ENCODE data around the gene COL6A6.

The COL6A6 gene, protein sequence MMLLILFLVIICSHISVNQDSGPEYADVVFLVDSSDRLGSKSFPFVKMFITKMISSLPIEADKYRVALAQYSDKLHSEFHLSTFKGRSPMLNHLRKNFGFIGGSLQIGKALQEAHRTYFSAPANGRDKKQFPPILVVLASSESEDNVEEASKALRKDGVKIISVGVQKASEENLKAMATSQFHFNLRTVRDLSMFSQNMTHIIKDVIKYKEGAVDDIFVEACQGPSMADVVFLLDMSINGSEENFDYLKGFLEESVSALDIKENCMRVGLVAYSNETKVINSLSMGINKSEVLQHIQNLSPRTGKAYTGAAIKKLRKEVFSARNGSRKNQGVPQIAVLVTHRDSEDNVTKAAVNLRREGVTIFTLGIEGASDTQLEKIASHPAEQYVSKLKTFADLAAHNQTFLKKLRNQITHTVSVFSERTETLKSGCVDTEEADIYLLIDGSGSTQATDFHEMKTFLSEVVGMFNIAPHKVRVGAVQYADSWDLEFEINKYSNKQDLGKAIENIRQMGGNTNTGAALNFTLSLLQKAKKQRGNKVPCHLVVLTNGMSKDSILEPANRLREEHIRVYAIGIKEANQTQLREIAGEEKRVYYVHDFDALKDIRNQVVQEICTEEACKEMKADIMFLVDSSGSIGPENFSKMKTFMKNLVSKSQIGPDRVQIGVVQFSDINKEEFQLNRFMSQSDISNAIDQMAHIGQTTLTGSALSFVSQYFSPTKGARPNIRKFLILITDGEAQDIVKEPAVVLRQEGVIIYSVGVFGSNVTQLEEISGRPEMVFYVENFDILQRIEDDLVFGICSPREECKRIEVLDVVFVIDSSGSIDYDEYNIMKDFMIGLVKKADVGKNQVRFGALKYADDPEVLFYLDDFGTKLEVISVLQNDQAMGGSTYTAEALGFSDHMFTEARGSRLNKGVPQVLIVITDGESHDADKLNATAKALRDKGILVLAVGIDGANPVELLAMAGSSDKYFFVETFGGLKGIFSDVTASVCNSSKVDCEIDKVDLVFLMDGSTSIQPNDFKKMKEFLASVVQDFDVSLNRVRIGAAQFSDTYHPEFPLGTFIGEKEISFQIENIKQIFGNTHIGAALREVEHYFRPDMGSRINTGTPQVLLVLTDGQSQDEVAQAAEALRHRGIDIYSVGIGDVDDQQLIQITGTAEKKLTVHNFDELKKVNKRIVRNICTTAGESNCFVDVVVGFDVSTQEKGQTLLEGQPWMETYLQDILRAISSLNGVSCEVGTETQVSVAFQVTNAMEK (N-terminal part only)

DNA sequence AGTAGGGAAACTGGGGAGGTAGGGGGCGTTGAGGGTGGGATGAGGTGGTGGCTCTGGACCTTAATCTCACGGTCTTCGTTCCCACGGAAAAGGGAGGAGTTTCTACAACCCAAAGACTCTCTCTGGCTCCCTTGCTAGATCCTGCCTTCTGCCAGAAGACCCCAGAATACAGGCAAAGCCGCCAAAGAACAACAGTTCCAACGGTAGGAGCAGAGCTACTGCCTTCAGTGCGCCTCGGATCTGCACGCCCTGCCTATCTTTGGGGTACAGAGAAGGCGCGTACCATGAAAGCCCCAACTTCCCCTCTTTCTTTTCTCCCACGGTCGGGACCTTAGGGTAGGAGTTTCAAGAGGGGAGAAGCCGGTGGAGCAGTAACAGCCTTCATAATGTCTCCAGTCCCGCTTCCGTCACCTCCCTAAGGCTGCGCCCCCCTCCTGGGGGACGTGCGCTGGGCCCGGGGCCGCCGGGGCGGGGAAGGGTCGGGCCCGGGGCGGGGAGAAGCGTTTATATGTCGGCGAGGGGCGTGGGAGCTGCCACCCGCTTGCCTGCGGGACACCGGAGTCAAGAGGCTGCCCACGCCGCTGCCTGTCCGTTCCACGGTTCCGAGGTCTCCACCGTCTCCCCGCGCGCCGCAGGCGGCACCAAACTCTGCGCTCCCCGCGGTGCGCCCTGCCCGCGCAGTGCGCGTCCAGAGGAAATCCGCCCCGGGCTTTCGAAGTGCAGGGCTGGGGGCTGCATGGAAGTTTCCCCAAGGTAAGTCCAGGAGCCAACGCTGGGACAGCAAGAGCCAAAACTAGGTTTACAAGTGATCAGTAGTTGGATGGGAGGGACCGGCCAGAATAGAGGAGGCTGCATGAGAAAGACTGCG lies at the start of gene COL6A6:
Gene COL6A6, plus strand, starts transcription at position 533 of the 868 bp plus-strand sequence. CDS start 43,188 bp downstream, outside the sequence.
- DNase-seq: no peak

DNA sequence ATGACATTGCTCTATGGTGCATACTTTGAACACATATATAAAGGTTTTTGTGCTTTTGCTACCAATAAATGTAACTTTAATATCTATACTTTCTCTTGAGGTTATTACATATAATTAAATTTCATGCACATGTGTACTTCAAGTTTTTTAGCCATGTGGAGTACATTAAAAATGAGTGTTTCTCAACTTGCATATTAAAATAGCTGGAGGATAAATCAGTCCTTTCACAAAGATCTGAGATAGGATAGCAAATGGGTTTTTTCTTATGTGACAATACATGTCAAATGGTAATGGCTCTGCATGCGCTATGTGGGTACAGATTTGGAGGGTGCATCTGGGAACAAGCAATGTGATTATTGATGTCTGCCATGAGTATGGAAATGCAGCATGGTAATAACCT lies 48.7 kb upstream of the COL6A6 start:
- DNase-seq: no peak

DNA sequence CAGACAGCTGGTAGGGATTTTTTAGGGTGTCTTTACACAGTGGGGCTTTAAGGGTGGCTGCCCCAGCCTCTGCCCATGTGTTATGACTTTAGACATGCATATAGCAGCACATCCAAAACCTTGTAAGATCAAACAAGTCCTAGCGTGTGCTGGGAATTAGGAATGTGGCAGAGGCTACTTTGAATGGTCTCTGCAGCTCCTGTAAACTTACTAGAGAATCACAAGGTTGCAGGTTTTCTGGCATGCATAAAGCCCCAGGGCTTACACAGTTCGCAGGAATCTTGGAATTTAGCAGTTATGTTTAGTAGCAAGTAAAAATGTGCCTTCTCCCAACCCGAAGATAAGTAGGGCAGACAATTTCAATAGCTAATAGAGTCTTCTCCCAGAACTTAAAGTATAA lies 46.9 kb upstream of the COL6A6 start:
- no peak for DNase-seq

DNA sequence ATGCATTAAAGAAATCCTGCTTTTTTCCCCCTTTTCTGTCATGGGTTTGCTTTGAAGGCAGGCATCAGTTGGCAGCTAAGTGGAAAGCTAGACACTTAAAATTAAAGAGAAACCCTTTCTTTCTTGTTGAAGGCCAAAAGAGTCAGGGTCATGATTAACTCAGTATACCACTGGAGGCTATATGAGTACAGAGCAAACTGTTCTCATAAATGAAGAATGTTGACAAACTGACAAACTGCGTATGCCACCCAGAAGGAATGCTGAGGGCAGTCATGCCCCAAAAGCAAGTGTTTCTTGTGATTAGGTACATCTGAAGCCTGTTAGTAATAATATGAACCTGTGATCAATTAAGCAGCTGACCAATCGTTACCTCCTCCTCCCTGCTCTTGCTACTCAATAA lies 43.6 kb upstream of the COL6A6 start:
- no peak for DNase-seq

DNA sequence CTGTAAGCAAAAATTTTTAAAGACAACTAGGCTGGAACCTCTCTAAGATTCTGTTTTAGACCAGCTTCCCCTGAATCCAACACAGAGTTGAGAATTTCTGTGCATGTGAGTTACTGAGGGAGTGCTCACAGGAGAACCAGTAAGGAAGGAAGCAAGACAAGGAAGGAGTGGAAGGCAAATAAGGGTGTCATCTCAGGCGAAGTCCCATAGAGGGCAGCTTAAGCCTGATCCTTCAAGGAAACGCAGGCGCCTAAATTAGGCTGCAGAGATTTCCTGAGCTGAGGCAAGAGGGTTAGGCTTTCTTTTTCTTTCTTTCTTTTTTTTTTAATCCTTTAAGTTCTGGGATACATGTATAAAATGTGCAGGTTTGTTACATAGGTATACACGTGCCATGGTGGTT lies 36.2 kb upstream of the COL6A6 start:
- no peak for DNase-seq

DNA sequence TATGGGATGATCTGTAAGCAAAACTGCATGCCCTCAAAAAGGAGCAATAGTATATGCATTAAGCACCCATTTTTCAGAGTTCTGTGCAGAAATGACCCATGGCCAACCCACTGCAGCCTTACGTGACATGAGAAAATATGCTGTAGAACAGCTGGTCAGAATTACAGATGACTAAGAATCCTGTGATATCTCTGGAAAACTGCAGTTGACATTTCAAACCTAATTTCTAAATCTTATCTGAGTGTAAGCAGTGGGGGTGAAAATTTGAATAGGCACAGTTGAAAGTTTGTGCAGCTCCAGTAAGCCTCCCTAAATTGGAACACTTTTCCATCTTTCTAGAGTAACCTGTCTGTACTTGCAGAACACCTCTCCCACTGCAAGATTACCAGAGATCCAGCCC lies 28.7 kb upstream of the COL6A6 start:
- no peak for DNase-seq

DNA sequence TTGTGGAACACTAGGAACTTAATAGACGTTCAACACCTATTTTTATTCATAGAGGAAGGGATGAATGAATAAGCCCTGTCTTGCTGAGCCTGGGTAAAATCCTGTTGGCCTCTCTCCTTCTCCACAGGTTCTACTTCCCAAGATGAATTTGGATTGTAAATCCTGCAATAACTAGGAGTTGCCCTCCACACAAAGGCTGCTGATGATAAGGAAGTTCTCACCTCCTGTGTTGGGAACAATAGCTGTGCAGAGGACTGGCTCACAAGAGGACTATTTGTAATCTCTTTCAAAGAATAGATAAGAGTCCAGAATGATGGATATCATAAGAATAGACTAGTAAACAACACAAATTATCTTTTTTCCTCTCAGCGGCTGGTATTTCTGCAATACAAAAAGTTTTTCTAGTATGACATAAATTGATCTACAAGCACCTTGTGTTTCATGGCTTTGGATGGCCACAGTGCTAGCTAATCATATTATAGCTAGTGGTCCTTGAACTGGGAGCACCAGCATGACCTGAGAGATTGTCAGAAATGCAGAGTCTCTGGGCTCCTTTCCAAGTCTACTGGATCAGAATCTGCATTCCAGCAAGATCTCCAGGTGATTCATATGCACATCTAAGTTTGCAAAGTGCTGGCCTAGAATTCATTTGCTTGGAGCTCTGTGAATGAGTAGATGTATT lies 28.1 kb upstream of the COL6A6 start:
- DNase-seq: no peak

DNA sequence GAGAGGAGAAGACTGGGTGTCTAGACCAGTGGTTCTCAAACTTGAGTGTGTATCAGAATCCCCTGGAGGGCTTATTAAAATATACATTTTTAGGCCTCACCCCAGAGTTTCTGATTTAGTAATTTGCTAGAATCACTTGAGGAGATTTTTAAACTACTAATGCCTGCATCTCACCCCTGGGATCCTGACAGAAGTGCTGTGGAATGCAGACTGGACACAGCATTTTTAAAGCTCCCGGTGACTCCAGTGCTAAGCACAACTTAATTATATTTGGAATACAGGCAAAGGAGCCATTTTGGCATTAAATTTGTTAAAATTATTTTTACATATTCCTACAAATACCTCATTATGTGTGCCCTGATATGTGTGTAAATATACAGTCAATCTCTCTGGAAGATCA lies 26.7 kb upstream of the COL6A6 start:
- no peak for DNase-seq

DNA sequence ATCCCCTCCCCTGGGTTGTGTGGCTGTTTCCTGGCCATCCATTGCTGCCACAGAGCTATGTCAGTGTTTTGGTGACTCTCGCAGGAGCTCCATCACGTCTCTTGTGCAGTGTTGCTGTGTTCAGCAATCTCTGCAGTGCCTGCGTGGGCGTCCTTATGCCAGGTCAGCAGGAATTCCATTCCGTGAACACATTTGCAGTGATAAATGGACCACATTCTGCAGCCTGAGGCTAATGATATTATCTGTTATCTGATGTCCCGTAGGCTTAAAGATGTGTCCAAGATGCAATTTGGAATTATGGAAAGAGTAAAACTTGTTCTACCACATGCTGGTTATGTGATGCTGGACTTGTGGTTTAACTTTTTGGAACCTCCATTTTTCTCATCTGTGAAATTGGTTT lies 25.5 kb upstream of the COL6A6 start:
- no peak for DNase-seq

DNA sequence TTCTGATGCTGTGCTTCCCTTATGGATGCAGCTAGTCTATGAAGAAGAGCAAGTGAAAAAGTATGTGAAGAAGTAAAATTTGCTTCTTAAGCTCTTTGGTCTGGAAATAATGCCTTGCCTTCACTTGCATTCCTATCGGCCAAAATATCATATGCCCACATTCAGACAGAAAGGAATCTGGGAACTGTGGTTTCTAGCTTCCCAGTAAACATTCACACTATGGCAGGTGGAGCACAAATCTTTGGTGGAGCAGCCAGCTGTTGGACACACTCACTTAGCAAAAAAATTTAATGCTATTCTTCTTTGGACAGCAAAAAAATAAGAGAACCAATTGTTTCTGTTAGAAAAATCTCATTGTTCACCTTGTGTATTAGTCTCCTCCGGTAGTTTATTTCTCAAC lies 12.3 kb upstream of the COL6A6 start:
- DNase-seq: no peak

DNA sequence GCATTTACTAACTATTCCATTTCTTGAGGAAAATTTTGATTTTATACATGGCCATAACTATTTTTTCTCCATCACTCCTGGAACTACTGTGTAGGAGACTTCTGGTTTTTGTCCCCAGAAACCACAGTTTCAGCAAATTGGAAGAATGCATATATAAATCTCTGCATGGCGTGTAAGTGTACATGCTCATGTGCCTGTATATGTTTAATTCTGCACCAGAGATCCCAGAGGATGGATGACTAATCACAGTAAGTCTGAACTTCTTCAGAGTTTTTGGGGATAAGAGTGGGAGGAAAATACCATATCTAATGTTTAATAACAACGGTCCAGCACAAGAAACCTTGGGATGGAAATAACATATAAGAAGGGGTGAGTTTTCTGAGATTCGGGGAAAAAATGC lies 10.9 kb upstream of the COL6A6 start:
- no peak for DNase-seq

DNA sequence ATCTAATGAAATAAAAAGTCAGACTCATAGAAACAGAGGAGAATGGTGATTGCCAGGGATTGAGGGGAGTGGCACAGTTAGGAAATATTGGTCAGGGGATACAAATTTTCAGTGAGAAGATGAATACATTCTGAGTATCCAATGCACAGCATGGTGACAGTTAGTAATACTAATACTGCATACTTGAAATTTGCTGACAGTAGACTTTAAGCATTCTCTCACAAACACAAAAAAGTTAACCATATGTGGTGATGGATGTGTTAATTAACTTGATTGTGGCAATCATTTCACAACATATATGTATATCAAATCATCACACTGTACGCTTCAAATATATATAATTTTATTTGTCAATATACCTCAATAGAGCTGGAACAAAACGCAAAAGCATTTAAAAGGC lies 9.2 kb upstream of the COL6A6 start:
- no peak for DNase-seq

DNA sequence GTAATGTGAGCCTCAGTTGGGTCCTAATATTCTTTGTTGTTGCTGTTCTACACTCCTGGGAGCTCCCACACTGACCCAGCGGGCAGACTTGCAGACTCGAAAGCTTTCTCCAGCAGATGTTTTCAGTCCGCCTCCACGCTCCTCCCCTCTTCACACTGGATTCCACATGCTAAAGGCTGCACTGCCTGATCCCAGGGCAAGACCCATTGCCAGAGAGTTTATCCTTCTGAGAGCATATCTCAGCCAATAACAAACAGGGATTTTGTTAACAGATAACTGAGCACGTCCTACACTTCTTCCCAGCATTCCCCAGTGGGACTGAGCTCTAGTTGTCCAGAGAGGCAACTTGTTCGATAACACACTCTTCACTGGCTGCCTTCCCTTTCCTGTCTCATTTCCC lies 8.0 kb upstream of the COL6A6 start:
- DNase-seq: no peak

DNA sequence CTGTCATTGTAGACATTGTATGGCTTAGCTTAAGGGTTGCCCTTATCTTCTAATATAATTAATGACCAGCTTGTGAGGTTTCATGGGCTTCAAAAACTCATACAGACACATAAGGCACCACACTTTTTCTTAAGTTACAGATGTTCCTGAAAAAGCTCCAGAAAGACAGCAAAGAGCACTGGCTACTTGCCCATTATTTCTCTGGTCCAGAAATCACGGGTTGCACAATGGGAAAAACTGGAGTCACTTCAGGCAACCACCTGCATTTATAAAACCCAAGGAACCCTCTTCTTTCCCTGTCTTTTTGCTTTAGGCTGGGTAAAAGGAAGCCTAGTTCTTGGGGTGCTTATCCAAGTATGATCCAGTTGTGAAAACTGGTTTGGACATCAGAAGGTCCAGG lies 2.3 kb upstream of the COL6A6 start:
- no peak for DNase-seq

DNA sequence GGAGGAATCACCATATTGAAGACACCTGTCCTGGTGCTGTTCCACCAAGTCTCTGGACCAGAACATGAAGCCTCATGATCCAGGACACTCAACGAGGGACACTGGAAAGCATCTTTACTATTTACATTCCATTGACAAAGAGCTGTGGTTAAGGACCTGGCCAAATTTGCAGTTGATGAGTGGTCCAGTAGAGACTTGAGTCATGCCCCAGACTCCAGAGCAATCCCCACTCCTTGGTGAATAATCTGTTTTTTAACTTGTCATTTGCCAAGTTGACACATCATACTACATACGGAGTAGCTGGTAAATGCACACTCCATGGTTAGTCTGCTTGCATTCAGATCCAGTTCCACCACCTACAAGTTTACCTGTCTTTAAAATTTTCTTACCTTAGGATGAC lies 1.2 kb upstream of the COL6A6 start:
- no peak for DNase-seq

DNA sequence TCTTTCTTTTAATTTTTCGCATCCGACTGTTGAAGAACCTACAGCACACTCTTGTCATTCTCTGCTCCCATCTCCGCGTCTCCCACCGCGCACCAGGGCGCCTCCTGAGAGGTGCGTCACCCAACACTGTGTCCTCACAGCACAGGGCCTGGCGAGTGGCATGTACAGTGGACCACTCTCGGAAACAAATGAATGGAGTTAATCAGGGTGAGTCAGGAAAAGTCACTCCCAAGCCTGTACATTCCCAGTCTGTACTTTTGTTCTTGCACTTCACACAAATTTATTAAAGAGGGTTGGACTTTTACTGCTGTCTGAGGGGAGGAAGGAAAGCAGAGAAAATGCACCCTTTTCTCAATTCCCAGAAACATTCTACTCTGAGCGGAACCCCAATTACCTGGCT lies 625 bp downstream of the COL6A6 start:
- no peak for DNase-seq

DNA sequence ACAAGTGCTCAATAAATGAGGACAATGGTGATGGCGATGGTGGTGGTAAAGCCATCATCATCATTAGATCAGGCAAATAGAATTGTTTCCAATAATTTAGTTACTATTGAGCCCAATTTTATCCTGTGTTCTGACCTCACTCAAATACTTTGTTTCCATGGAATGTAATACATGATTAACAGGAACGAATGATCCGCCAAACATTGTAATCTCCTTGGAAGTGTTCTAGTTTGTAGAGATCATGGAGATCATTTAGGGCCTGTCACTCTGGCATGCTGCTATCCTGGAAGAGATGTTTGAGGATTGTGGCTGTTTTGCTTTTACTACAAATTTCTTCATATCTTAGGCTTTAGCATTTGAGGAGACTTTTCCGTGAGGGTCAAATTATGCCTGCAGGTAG lies 2.8 kb downstream of the COL6A6 start:
- DNase-seq: no peak

DNA sequence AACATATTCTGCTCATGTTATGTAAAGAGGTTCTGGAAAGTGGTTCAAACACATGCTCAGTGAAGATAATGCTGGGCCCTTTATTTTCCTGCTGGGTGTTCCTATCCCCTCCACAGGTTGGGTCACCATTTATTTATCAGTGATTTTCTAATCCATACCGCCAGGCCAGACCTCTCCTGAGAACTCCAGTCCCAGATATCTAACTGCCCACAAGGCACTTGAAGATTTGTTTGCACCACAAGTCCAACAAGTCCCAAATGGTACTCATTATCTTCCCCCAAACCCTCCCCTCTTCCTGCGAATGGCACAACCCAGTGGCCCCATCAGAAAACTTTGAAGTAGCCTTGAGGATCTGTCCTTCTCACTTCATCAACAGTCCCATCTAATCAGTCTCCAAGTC lies 5.4 kb downstream of the COL6A6 start:
- no peak for DNase-seq

DNA sequence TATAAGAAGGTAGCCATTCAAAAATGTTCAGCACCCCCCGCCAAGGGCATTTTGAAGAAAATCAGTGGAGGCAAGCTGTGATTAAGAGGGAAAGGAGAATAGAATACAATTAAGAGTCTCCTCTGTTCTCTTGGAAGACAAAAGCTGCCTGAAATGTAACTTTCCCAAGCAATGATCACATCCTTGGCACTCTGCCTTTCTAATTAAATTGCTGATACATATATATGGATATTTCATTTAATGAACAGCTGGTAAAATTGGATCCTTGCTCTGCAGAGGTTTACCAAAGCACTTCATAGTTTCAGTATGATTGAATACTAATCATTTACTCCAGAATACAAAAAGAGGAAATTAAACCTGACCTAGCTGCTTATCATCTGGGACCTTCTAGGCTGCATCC lies 10.4 kb downstream of the COL6A6 start:
- no peak for DNase-seq

DNA sequence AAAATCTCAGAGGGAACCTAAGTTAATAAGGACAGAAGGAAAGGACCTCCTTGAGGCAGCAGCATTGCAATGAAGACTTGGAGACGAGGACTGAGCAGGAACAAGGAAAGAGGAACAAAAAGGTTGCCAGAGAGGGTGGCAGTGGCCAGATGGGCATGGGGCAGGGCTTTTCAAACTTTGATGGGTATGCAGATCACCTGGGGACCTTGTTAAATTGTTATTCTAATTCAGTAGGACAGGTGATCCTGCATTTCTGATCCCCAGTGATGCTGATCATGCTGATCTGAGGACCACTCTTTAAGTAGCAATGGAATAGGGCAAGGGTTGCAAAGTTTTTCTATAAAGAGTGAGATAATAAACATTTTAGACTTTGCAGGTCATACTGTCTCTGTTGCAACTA lies 11.1 kb downstream of the COL6A6 start:
- DNase-seq: no peak

DNA sequence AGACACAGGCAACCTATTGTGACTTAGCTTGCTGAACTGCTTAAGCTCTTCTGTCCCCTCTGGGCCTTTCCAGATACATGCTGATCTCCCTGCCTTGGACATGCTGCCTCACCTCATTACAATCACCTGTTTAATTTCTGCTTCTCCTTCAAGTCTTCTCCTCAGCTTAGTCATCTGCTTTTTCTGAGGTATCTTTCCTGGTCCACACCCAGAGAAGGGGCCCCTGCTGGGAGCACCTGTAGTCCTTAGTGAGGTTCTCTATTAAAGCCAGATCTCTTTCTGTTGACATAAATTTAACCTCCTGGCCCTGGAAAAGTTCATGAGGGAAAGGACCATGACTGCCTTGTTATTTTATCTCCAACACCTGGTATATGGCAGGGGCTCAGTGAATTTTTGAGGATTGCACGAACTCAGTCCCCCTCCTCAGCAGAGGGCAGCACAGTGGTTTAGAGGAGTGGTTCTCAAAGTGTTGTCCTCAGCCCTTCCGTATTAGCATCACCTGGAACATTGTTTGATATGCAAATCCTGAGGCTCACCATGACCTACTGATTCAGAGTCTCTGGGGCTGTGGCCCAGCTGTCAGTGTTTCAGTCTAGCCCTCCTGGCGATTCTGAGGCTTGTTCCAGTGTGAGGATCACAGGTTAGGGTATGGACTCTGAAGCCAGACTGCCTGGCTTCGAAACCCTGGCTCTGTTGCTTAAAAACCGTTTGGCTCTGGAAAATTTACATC lies 12.7 kb downstream of the COL6A6 start:
- no peak for DNase-seq
